ENCODE results near the gene CFAP299.

The CFAP299 gene

DNA sequence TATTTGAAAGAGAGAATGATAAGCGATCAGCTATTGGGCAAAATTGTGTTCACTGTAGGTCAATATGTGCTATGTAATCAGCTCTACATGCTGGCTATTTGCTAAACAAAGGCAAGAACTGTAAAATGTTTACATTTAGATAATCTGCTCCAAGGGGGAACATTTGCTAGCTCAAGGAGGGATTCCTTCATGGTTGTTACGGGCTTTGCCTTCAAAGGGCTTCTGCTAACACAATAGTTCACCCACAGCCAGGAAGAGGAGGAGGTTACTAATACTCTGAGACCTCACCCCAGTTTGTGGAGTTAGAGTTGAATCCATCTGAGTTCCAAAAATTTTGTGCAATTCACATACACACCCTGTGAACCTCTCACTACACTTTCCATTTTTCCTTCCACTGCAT, 587.4 kb downstream of the CFAP299 start:
- H3K4me2 ChIP-seq (ENCODE audit: low read depth, low read length, poor library complexity, severe bottlenecking): no peak overlapping the region
- H3K9me3 ChIP-seq (ENCODE audit: insufficient read depth, low read length): no peaks in the 10 kb centered on the region
- no peaks in the 10 kb centered on the region for H3K79me2 ChIP-seq (ENCODE audit: insufficient read depth, low read length)

GRCh38 chr4:80925293-80925692, 589.8 kb downstream of the CFAP299 start:
- Histone ChIP-seq H3K4me2 (ENCODE audit: low read depth, low read length, poor library complexity, severe bottlenecking) (peak overlapping the region; percentile 76), H3K9ac (ENCODE audit: low read length) (peak overlapping the region; percentile 34), H3F3A (ENCODE audit: insufficient read depth) (0 out of 2 replicates have a peak, but pooled peaks cover 2% of the 10 kb centered on the region), H3K36me3 (ENCODE audit: low read length) (no peaks in the 10 kb centered on the region), H3K9me3 (ENCODE audit: insufficient read depth, low read length) (no peaks in the 10 kb centered on the region), H4K20me1 (ENCODE audit: low read depth, low read length) (no peaks in the 10 kb centered on the region), H3K27me3 (ENCODE audit: low read length) (no peaks in the 10 kb centered on the region), H3K27ac (ENCODE audit: low read depth, low read length) (peak overlapping the region; percentile 66), H3K4me3 (ENCODE audit: insufficient read depth, low read length, poor library complexity, severe bottlenecking) (peak overlapping the region; percentile 9), H2AFZ (ENCODE audit: low read depth, low read length, severe bottlenecking) (peak overlapping the region; percentile 76), H3K79me2 (ENCODE audit: insufficient read depth, low read length) (no peaks in the 10 kb centered on the region), H3K9me2 (replicated peaks; ENCODE audit: insufficient read depth, low read length) (no peaks in the 10 kb centered on the region)
- TF ChIP-seq CTCF (IDR thresholded peaks at IDR 0.05; ENCODE audit: insufficient read depth, low read length, poor library complexity, severe bottlenecking): no peak
- no peak for TF ChIP-seq EZH2phosphoT487 (conservative IDR thresholded peaks at IDR 0.05; ENCODE audit: low read length)

More for the DNA sequence above, 587.4 kb downstream of the CFAP299 start:
- no peaks in the 10 kb centered on the region for H3K9me2 ChIP-seq (replicated peaks; ENCODE audit: insufficient read depth, low read length)
- TF ChIP-seq CTCF (IDR thresholded peaks at IDR 0.05; ENCODE audit: insufficient read depth, low read length, poor library complexity, severe bottlenecking) (no peak), EZH2phosphoT487 (conservative IDR thresholded peaks at IDR 0.05; ENCODE audit: low read length) (no peak)
- H3F3A ChIP-seq (ENCODE audit: insufficient read depth): 0 out of 2 replicates have a peak, but pooled peaks cover 2% of the 10 kb centered on the region
- H4K20me1 ChIP-seq (ENCODE audit: low read depth, low read length): no peaks in the 10 kb centered on the region
- H3K9ac ChIP-seq (ENCODE audit: low read length): no peak overlapping the region
- H3K27me3 ChIP-seq (ENCODE audit: low read length): no peaks in the 10 kb centered on the region
- no peak overlapping the region for H2AFZ ChIP-seq (ENCODE audit: low read depth, low read length, severe bottlenecking)
- H3K36me3 ChIP-seq (ENCODE audit: low read length): no peaks in the 10 kb centered on the region
- no peak overlapping the region for H3K4me3 ChIP-seq (ENCODE audit: insufficient read depth, low read length, poor library complexity, severe bottlenecking)
- H3K27ac ChIP-seq (ENCODE audit: low read depth, low read length): no peak overlapping the region

DNA sequence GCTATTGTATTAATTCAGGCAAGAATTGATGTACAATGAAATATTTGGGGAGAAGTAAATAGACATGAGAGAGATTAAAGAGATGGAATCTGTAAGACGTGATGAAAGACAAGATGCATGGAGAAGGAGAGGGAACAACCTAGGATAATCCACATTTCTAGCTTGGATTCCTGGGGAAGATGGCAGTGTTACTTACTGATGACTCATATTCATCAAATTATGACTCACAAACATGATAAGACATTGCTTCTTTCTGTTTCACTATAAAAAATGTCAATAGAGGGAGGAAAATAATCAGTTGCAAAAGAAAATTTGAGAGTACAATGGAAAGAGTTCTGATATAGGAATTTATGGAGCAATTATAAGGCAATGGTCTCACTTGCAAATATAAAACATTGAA, 590.9 kb downstream of the CFAP299 start:
- H3K79me2 ChIP-seq (ENCODE audit: insufficient read depth, low read length): no peaks in the 10 kb centered on the region
- H3K4me3 ChIP-seq (ENCODE audit: insufficient read depth, low read length, poor library complexity, severe bottlenecking): no peak overlapping the region
- no peaks in the 10 kb centered on the region for H4K20me1 ChIP-seq (ENCODE audit: low read depth, low read length)
- no peaks in the 10 kb centered on the region for H3K27me3 ChIP-seq (ENCODE audit: low read length)
- no peaks in the 10 kb centered on the region for H3K9me3 ChIP-seq (ENCODE audit: insufficient read depth, low read length)
- no peak overlapping the region for H3K27ac ChIP-seq (ENCODE audit: low read depth, low read length)
- peak overlapping the region; percentile 22 for H3K4me2 ChIP-seq (ENCODE audit: low read depth, low read length, poor library complexity, severe bottlenecking)
- 0 out of 2 replicates have a peak, but pooled peaks cover 2% of the 10 kb centered on the region for H3F3A ChIP-seq (ENCODE audit: insufficient read depth)
- peak overlapping the region; percentile 19; the same call in 1 of the 2 replicates for H3K9ac ChIP-seq (ENCODE audit: low read length)
- no peaks in the 10 kb centered on the region for H3K36me3 ChIP-seq (ENCODE audit: low read length)
- no peak overlapping the region for H2AFZ ChIP-seq (ENCODE audit: low read depth, low read length, severe bottlenecking)
- no peaks in the 10 kb centered on the region for H3K9me2 ChIP-seq (replicated peaks; ENCODE audit: insufficient read depth, low read length)
- TF ChIP-seq CTCF (IDR thresholded peaks at IDR 0.05; ENCODE audit: insufficient read depth, low read length, poor library complexity, severe bottlenecking) (no peak), EZH2phosphoT487 (conservative IDR thresholded peaks at IDR 0.05; ENCODE audit: low read length) (no peak)
